SK-N-SH treated with all-trans-retinoic acid at 6 μM for 48 hours (cell line): ENCODE measurements around the gene CIAO2A.

Source experiments
- ATAC-seq: fragments of 200-7000 bp; cut with Tn5 transposase; 3 replicates; pipeline ENCODE4 v1.9.1; 2020; ENCODE audit warnings: mild to moderate bottlenecking, moderate library complexity
- ARNTL ChIP-seq: fragments of 450-650 bp; formaldehyde crosslinking; IDR thresholded peaks from 2 replicates; pipeline ENCODE4 v1.5.0; 2020; ENCODE audit warnings: low read depth, mild to moderate bottlenecking, moderate library complexity, borderline replicate concordance
- BACH2 ChIP-seq: fragments of 250-450 bp; sonication (Bioruptor Pico); IDR thresholded peaks from 2 replicates; pipeline ENCODE4 v1.9.0; 2021; ENCODE audit warnings: mild to moderate bottlenecking, borderline replicate concordance
- CSRNP3 ChIP-seq: fragments of 250-450 bp; sonication (Bioruptor Pico); IDR thresholded peaks from 2 replicates; pipeline ENCODE4 v1.5.1; 2021; ENCODE audit warnings: mild to moderate bottlenecking, moderate library complexity
- ESRRG ChIP-seq: fragments of 250-450 bp; sonication (Bioruptor Pico); IDR thresholded peaks from 2 replicates; pipeline ENCODE4 v1.6.1; 2021; ENCODE audit warnings: mild to moderate bottlenecking
- ISL1 ChIP-seq: fragments of 250-450 bp; sonication (Bioruptor Pico); IDR thresholded peaks from 2 replicates; pipeline ENCODE4 v2.1.2; 2022; ENCODE audit warnings: mild to moderate bottlenecking, moderate library complexity
- OSR1 ChIP-seq: fragments of 250-450 bp; sonication (Bioruptor Pico); IDR thresholded peaks from 2 replicates; pipeline ENCODE4 v1.8.0; 2022; ENCODE audit warnings: moderate library complexity, mild to moderate bottlenecking, inconsistent platforms
- PATZ1 ChIP-seq: fragments of 250-450 bp; sonication (Bioruptor Pico); IDR thresholded peaks from 2 replicates; pipeline ENCODE4 v1.8.0; 2020; ENCODE audit warnings: mild to moderate bottlenecking, moderate library complexity, borderline replicate concordance
- POU6F1 ChIP-seq: fragments of 250-450 bp; sonication (Bioruptor Pico); IDR thresholded peaks from 2 replicates; pipeline ENCODE4 v1.8.0; 2021; ENCODE audit warnings: low read depth, mild to moderate bottlenecking, moderate library complexity, borderline replicate concordance
- RARB ChIP-seq: fragments of 250-450 bp; sonication (Bioruptor Pico); IDR thresholded peaks from 2 replicates; pipeline ENCODE4 v1.8.0; 2021; ENCODE audit warnings: mild to moderate bottlenecking, moderate library complexity
- SNAI2 ChIP-seq: fragments of 250-450 bp; sonication (Bioruptor Pico); IDR thresholded peaks from 2 replicates; pipeline ENCODE4 v1.5.0; 2020; ENCODE audit warnings: mild to moderate bottlenecking, moderate library complexity
- TCF4 ChIP-seq: fragments of 250-450 bp; sonication (Bioruptor Pico); IDR thresholded peaks from 2 replicates; pipeline ENCODE4 v1.8.0; 2021; ENCODE audit warnings: mild to moderate bottlenecking, moderate library complexity, borderline replicate concordance
- TOX ChIP-seq: fragments of 250-450 bp; sonication (Bioruptor Pico); IDR thresholded peaks from 2 replicates; pipeline ENCODE4 v1.8.0; 2021; ENCODE audit warnings: mild to moderate bottlenecking, moderate library complexity, borderline replicate concordance
- ZC3H10 ChIP-seq: fragments of 250-450 bp; sonication (Bioruptor Pico); IDR thresholded peaks from 2 replicates; pipeline ENCODE4 v1.5.1; 2021; ENCODE audit warnings: mild to moderate bottlenecking, moderate library complexity
- ZFP3 ChIP-seq: fragments of 250-450 bp; sonication (Bioruptor Pico); IDR thresholded peaks from 2 replicates; pipeline ENCODE4 v1.5.0; 2020; ENCODE audit warnings: mild to moderate bottlenecking, moderate library complexity
- ZNF70 ChIP-seq: fragments of 450-650 bp; formaldehyde crosslinking; IDR thresholded peaks from 2 replicates; pipeline ENCODE4 v1.5.0; 2020; ENCODE audit warnings: mild to moderate bottlenecking, moderate library complexity
- ZNF8 ChIP-seq: fragments of 450-650 bp; formaldehyde crosslinking; IDR thresholded peaks from 2 replicates; pipeline ENCODE4 v1.5.0; 2020; ENCODE audit warnings: mild to moderate bottlenecking, moderate library complexity
- TF ChIP-seq, protein P1 (sequence below): fragments of 250-450 bp; sonication (Bioruptor Pico); IDR thresholded peaks from 2 replicates; pipeline ENCODE4 v1.5.1; 2020; ENCODE audit warnings: low read depth, mild to moderate bottlenecking, moderate library complexity
- TF ChIP-seq, protein P2 (sequence below): fragments of 250-450 bp; sonication (Bioruptor Pico); IDR thresholded peaks from 2 replicates; pipeline ENCODE4 v1.5.0; 2020; ENCODE audit warnings: mild to moderate bottlenecking, moderate library complexity

Gene CIAO2A

GRCh38 chr15:64092864-64093626, 593 bp downstream of the CIAO2A start:
- ATAC-seq: peak; percentile 11
- TF ChIP-seq ZNF70 (no peak), ZFP3 (CRISPR knock-in tag) (peak; percentile 22; the same call in 1 of the 2 replicates)
- TF ChIP-seq, all 23 proteins: peak for 1

DNA sequence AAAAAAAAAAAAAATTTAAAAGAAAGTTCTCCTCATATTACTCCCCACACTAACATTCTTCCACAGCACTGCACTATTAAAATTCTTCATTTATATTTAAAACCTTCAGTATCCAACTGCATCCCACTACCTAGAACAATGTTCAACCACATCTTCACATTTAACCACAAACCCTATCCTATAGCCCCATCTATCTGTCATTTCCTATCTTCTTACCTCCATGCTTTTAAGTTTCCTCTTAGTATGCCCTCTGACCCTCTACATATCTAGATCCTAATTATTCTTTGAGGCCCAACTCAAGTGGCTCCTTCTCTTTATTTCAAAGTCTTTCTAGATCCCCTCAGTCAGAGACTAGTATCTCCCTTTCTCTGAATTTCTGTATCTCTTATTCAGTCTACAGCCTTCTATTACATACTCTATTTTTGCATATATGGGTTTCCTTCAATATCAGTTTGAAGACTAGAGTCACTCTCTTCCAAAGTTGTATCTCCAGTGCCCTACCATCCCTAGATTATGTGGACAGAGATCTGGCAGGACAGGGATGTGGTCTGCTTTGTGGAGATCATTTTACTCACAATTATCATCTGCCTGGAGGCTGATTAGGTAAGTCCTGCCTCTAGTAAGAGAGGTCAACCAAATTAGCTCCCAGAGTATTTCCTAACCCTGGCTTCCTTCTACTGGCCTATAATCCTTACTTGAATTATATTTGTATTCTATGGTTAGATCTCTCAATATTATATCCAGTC, 1.4 kb downstream of the CIAO2A start:
- TF ChIP-seq POU6F1 (CRISPR knock-in tag): no peak
- no peak for TF ChIP-seq BACH2 (CRISPR knock-in tag)
- TF ChIP-seq PATZ1 (CRISPR knock-in tag): no peak
- no peak for TF ChIP-seq TOX (CRISPR knock-in tag)
- TF ChIP-seq TCF4: no peak
- no peak for TF ChIP-seq ISL1 (CRISPR knock-in tag)
- no peak for TF ChIP-seq ZFP3 (CRISPR knock-in tag)
- no peak for TF ChIP-seq ARNTL (CRISPR knock-in tag)
- TF ChIP-seq CSRNP3 (CRISPR knock-in tag): no peak
- TF ChIP-seq ZC3H10 (CRISPR knock-in tag): no peak
- TF ChIP-seq, protein P1, sequence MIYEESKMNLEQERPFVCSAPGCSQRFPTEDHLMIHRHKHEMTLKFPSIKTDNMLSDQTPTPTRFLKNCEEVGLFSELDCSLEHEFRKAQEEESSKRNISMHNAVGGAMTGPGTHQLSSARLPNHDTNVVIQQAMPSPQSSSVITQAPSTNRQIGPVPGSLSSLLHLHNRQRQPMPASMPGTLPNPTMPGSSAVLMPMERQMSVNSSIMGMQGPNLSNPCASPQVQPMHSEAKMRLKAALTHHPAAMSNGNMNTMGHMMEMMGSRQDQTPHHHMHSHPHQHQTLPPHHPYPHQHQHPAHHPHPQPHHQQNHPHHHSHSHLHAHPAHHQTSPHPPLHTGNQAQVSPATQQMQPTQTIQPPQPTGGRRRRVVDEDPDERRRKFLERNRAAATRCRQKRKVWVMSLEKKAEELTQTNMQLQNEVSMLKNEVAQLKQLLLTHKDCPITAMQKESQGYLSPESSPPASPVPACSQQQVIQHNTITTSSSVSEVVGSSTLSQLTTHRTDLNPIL: no peak
- TF ChIP-seq RARB (CRISPR knock-in tag): no peak
- no peak for TF ChIP-seq ZNF70
- TF ChIP-seq ZNF8: no peak
- TF ChIP-seq, protein P2, sequence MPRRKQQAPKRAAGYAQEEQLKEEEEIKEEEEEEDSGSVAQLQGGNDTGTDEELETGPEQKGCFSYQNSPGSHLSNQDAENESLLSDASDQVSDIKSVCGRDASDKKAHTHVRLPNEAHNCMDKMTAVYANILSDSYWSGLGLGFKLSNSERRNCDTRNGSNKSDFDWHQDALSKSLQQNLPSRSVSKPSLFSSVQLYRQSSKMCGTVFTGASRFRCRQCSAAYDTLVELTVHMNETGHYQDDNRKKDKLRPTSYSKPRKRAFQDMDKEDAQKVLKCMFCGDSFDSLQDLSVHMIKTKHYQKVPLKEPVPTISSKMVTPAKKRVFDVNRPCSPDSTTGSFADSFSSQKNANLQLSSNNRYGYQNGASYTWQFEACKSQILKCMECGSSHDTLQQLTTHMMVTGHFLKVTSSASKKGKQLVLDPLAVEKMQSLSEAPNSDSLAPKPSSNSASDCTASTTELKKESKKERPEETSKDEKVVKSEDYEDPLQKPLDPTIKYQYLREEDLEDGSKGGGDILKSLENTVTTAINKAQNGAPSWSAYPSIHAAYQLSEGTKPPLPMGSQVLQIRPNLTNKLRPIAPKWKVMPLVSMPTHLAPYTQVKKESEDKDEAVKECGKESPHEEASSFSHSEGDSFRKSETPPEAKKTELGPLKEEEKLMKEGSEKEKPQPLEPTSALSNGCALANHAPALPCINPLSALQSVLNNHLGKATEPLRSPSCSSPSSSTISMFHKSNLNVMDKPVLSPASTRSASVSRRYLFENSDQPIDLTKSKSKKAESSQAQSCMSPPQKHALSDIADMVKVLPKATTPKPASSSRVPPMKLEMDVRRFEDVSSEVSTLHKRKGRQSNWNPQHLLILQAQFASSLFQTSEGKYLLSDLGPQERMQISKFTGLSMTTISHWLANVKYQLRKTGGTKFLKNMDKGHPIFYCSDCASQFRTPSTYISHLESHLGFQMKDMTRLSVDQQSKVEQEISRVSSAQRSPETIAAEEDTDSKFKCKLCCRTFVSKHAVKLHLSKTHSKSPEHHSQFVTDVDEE (CRISPR knock-in tag): no peak
- TF ChIP-seq OSR1: no peak
- no peak for TF ChIP-seq SNAI2 (CRISPR knock-in tag)
- no peak for TF ChIP-seq ESRRG (CRISPR knock-in tag)
- TF ChIP-seq, all 23 proteins: peak for 0
- ATAC-seq: no peak

DNA sequence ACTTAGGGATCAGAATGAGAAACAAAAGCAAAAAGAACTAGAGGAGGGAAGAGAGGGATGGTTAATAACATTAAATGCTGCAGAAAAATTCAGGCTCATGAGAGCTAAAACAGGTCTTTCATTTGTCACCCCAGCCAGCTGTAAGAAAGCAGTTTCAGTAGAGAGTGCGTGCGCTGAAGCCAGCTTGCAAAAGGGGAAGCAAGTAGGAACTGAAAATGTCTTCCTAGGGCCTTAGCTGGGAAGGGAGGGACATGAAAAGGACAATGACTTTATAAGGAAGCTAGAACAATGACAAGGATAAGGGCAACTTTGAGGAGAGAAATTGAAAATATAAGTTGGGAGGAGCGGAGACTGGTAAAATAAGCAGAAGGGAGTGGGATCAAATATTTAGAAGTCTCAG, 3.1 kb downstream of the CIAO2A start:
- TF ChIP-seq ARNTL (CRISPR knock-in tag): no peak
- no peak for TF ChIP-seq ISL1 (CRISPR knock-in tag)
- TF ChIP-seq, all 23 proteins: peak for 0
- no peak for ATAC-seq
